HEK293 (cell line): ENCODE results near the gene BTBD10.

Source experiments
- CTCF ChIA-PET: fragments of 350-600 bp; formaldehyde crosslinking; extraction: SDS; loops from one replicate; lab custom pipeline; 2021; ENCODE audit warnings: antibody characterized with exemption; lab: Yijun Ruan, JAX
- POLR2A ChIA-PET: fragments of 300-600 bp; formaldehyde crosslinking; extraction: SDS; loops from one replicate; lab custom pipeline; 2020; ENCODE audit warnings: antibody characterized with exemption, inconsistent platforms; lab: Yijun Ruan, JAX
- H3K27ac ChIP-seq: fragments of 200-500 bp; sonication (Bioruptor generic); 2 replicates; pipeline ENCODE4 v1.5.1; 2014; ENCODE audit warnings: low read depth, low read length, control low read depth, inconsistent platforms; ENCODE audit errors: extremely low read depth
- H3K36me3 ChIP-seq, 2 experiments: fragments of 200-500 bp in 1 of 2; sonication (Bioruptor generic) in 1 of 2; 1 replicate in 1 of 2; 2 replicates in 1 of 2; pipeline ENCODE4 v1.5.1; 2014 to 2017; ENCODE audit warnings: inconsistent platforms in 2 of 2, low read length in 2 of 2; ENCODE audit not compliant: control insufficient read depth in 2 of 2, insufficient read depth in 1 of 2
- H3K4me1 ChIP-seq: fragments of 200-500 bp; sonication (Bioruptor generic); 2 replicates; pipeline ENCODE4 v1.5.1; 2014; ENCODE audit warnings: mild to moderate bottlenecking, low read length, inconsistent platforms; ENCODE audit not compliant: control insufficient read depth, insufficient read depth
- H3K4me3 ChIP-seq: 2 replicates; pipeline ENCODE4 v1.5.1; 2011; ENCODE audit warnings: low read depth, mild to moderate bottlenecking, control low read depth, low read length, moderate library complexity
- H3K9me3 ChIP-seq: fragments of 200-500 bp; sonication (Bioruptor generic); 2 replicates; pipeline ENCODE4 v1.5.1; 2014; ENCODE audit warnings: low read depth, low read length, inconsistent platforms; ENCODE audit not compliant: control insufficient read depth, insufficient read depth
- EGR2 ChIP-seq: fragments of 450-650 bp; formaldehyde crosslinking; IDR thresholded peaks from 2 replicates; pipeline ENCODE4 v1.5.1; 2016; ENCODE audit warnings: low read depth, missing biosample characterization, missing genetic modification characterization
- GLI4 ChIP-seq: fragments of 450-650 bp; formaldehyde crosslinking; IDR thresholded peaks from 2 replicates; pipeline ENCODE4 v1.5.1; 2016; ENCODE audit warnings: missing biosample characterization, missing genetic modification characterization
- GLIS2 ChIP-seq: fragments of 450-650 bp; formaldehyde crosslinking; IDR thresholded peaks from 2 replicates; pipeline ENCODE4 v1.5.1; 2016; ENCODE audit warnings: missing biosample characterization, missing genetic modification characterization
- ZBTB20 ChIP-seq: fragments of 450-650 bp; formaldehyde crosslinking; IDR thresholded peaks from 2 replicates; pipeline ENCODE4 v1.5.1; 2016; ENCODE audit warnings: missing biosample characterization, missing genetic modification characterization
- ZBTB7A ChIP-seq: fragments of 450-650 bp; formaldehyde crosslinking; IDR thresholded peaks from 2 replicates; pipeline ENCODE4 v1.5.1; 2016; ENCODE audit warnings: low read depth, missing biosample characterization, missing genetic modification characterization
- ZFHX2 ChIP-seq: fragments of 450-650 bp; formaldehyde crosslinking; conservative IDR thresholded peaks from 2 replicates; pipeline ENCODE4 v1.5.1; 2016; ENCODE audit warnings: missing biosample characterization, missing genetic modification characterization
- ZNF202 ChIP-seq: fragments of 450-650 bp; formaldehyde crosslinking; IDR thresholded peaks from 2 replicates; pipeline ENCODE4 v1.5.1; 2016; ENCODE audit warnings: missing biosample characterization, missing genetic modification characterization, borderline replicate concordance
- ZNF239 ChIP-seq: fragments of 450-650 bp; formaldehyde crosslinking; IDR thresholded peaks from 2 replicates; pipeline ENCODE4 v1.5.1; 2016; ENCODE audit warnings: missing biosample characterization, missing genetic modification characterization
- ZNF266 ChIP-seq: fragments of 450-650 bp; formaldehyde crosslinking; IDR thresholded peaks from 2 replicates; pipeline ENCODE4 v1.5.1; 2016; ENCODE audit warnings: missing biosample characterization, missing genetic modification characterization, low read depth
- ZNF529 ChIP-seq: fragments of 450-650 bp; formaldehyde crosslinking; IDR thresholded peaks from 2 replicates; pipeline ENCODE4 v1.5.1; 2017; ENCODE audit warnings: missing genetic modification characterization, missing biosample characterization; ENCODE audit not compliant: insufficient replicate concordance
- ZNF664 ChIP-seq: fragments of 450-650 bp; formaldehyde crosslinking; IDR thresholded peaks from 2 replicates; pipeline ENCODE4 v1.5.1; 2016; ENCODE audit warnings: missing biosample characterization, missing genetic modification characterization
- ZNF670 ChIP-seq: fragments of 450-650 bp; formaldehyde crosslinking; IDR thresholded peaks from 2 replicates; pipeline ENCODE4 v1.5.1; 2016; ENCODE audit warnings: missing biosample characterization, missing genetic modification characterization, low read depth
- ZNF768 ChIP-seq: fragments of 450-650 bp; formaldehyde crosslinking; IDR thresholded peaks from 2 replicates; pipeline ENCODE4 v1.5.1; 2018; ENCODE audit warnings: missing biosample characterization, mild to moderate bottlenecking, missing genetic modification characterization
- ZNF785 ChIP-seq: fragments of 450-650 bp; formaldehyde crosslinking; IDR thresholded peaks from 2 replicates; pipeline ENCODE4 v1.5.1; 2016; ENCODE audit warnings: missing biosample characterization, missing genetic modification characterization
- ZNF791 ChIP-seq: fragments of 450-650 bp; formaldehyde crosslinking; IDR thresholded peaks from 2 replicates; pipeline ENCODE4 v1.5.1; 2016; ENCODE audit warnings: missing biosample characterization, missing genetic modification characterization
- ZNF792 ChIP-seq: fragments of 450-650 bp; formaldehyde crosslinking; IDR thresholded peaks from 2 replicates; pipeline ENCODE4 v1.5.1; 2016; ENCODE audit warnings: missing biosample characterization, missing genetic modification characterization
- TF ChIP-seq, protein P1 (sequence below): fragments of 450-650 bp; formaldehyde crosslinking; IDR thresholded peaks from 2 replicates; pipeline ENCODE4 v1.5.1; 2016; ENCODE audit warnings: missing biosample characterization, missing genetic modification characterization, low read depth
- TF ChIP-seq, protein P2 (sequence below): fragments of 450-650 bp; formaldehyde crosslinking; IDR thresholded peaks from 2 replicates; pipeline ENCODE4 v1.5.1; 2016; ENCODE audit warnings: missing biosample characterization, missing genetic modification characterization
- TF ChIP-seq, protein P3 (sequence below): fragments of 450-650 bp; formaldehyde crosslinking; IDR thresholded peaks from 2 replicates; pipeline ENCODE4 v1.5.1; 2017; ENCODE audit warnings: missing biosample characterization, mild to moderate bottlenecking, missing genetic modification characterization, moderate library complexity
- TF ChIP-seq, protein P4 (sequence below): fragments of 450-650 bp; IDR thresholded peaks from 2 replicates; pipeline ENCODE4 v1.5.1; 2018; ENCODE audit warnings: missing biosample characterization, mild to moderate bottlenecking, missing genetic modification characterization
- TF ChIP-seq, protein P5 (sequence below): fragments of 450-650 bp; formaldehyde crosslinking; IDR thresholded peaks from 2 replicates; pipeline ENCODE4 v1.5.1; 2017; ENCODE audit warnings: missing biosample characterization, missing genetic modification characterization

The BTBD10 gene

DNA sequence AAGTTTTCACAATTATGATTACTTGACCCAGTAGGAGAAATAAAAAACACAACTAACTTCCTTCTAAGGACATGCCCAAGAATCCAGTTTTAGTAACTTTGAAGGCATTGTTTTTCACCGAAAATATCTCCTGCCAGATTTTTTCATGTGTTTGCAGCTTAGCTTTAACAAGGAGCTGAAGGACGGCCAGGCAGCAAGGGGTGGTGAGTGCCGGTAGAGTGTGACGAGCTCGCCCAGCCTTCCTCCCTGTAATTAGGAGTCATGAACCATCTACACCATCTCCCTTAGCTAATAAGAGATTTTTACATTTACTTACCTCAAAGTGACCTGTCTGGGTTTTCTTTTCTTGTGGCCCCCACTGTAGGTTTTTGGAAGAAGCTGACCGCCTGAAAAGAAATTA lies 113.4 kb downstream of the BTBD10 start (continued):
- TF ChIP-seq GLIS2 (no peak), ZNF785 (tag by site-specific recombination) (no peak), ZNF792 (tag by site-specific recombination) (no peak), ZNF202 (tag by site-specific recombination) (no peak), ZBTB20 (tag by site-specific recombination) (no peak), ZFHX2 (tag by site-specific recombination) (no peak), GLI4 (tag by site-specific recombination) (no peak), ZNF529 (tag by site-specific recombination) (no peak)
- TF ChIP-seq, protein P1, sequence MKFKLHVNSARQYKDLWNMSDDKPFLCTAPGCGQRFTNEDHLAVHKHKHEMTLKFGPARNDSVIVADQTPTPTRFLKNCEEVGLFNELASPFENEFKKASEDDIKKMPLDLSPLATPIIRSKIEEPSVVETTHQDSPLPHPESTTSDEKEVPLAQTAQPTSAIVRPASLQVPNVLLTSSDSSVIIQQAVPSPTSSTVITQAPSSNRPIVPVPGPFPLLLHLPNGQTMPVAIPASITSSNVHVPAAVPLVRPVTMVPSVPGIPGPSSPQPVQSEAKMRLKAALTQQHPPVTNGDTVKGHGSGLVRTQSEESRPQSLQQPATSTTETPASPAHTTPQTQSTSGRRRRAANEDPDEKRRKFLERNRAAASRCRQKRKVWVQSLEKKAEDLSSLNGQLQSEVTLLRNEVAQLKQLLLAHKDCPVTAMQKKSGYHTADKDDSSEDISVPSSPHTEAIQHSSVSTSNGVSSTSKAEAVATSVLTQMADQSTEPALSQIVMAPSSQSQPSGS (tag by site-specific recombination): no peak
- TF ChIP-seq, protein P2, sequence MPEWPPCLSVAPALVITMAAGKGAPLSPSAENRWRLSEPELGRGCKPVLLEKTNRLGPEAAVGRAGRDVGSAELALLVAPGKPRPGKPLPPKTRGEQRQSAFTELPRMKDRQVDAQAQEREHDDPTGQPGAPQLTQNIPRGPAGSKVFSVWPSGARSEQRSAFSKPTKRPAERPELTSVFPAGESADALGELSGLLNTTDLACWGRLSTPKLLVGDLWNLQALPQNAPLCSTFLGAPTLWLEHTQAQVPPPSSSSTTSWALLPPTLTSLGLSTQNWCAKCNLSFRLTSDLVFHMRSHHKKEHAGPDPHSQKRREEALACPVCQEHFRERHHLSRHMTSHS (tag by site-specific recombination): no peak
- TF ChIP-seq, all 188 proteins: peak for 0

DNA sequence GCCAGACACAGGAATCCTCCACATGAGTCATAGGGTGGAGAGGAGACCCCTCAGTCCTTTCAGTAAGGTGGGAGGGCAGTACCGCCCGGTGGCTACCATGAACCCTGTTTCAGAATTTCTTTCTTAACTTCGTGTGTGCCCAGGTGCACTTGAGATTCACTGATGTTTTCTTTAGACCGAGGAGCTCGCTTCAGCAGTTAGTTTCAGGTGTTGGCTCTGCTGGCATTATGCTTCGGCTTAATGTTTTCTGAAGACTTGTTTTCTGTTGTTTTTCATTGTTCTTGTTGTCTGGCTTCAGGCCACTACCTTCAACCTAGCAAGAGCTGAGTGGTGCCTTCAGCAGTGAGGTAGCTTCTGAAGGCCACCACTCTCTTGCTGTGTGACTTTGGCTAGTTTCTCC lies 114.0 kb downstream of the BTBD10 start:
- Histone ChIP-seq H3K36me3 (no peaks in the 10 kb centered on the region), H3K27ac (no peak overlapping the region), H3K9me3 (no peaks in the 10 kb centered on the region), H3K4me3 (no peak overlapping the region), H3K4me1 (no peaks in the 10 kb centered on the region)
- no peak for TF ChIP-seq ZNF670 (tag by site-specific recombination)
- no peak for TF ChIP-seq ZNF266 (tag by site-specific recombination)
- 0 out of 2 replicates have a peak, but pooled peaks have one; percentile 26 for TF ChIP-seq ZNF768 (tag by site-specific recombination)
- ChIA-PET POLR2A (no interaction called here), CTCF (interaction anchor here (0.6 to 3.7 kb wide), 4 partner anchors 11 to 139 kb away, joined by 3 to 27 read pairs (median 4); no protein-coding TSS in a partner anchor)

DNA sequence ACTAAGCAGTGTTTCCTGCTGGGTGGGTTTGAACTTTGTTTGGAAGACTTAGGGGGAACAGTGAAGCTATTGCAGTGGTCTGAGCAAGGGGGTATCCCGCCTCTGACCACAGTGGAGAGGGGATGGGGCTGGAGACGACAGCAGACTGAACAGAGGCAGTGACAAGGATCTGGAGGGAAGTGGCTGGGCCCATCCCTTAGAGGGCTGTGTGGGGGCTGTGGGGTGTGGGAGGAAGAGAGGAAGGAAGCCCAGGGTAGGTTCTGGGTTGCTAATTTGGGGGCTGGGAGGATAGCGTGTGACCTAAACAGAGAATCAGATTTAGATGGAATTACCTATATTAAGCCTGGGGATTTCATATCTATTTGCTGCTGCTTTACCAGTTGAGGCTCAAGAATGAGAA lies 114.7 kb downstream of the BTBD10 start:
- ChIA-PET CTCF (interaction anchor here (6.2 kb wide), 1 partner anchor 138 kb away, joined by 119 read pairs; no protein-coding TSS in a partner anchor), POLR2A (no interaction called here)
- H3K4me1 ChIP-seq: no peaks in the 10 kb centered on the region
- no peaks in the 10 kb centered on the region for H3K9me3 ChIP-seq
- H3K4me3 ChIP-seq: no peak overlapping the region
- TF ChIP-seq ZBTB7A (tag by site-specific recombination) (no peak), ZFHX2 (tag by site-specific recombination) (0 out of 2 replicates have a peak, but pooled peaks have one; percentile 41), EGR2 (0 out of 2 replicates have a peak, but pooled peaks have one; percentile 20)
- H3K36me3 ChIP-seq: no peaks in the 10 kb centered on the region
- H3K27ac ChIP-seq: no peak overlapping the region

DNA sequence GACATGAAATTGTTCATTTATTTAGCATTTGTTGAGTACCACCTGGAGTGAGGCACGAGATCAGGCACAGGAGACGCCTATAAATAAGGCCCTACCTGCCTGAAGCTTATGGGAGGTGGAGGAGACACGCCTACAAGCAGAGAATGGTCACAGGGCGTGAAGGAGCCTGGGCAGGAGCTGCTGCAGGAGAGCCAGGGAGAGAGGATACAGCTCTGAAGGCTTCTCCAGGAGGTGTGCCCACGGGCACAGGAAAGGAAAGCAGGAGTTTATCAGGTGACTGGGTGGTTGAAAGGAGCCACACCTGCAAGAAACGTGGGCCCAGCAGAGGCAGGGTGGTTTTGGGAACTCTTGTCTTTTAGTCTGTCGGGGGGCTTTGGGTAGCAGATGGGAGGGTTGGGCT lies 115.1 kb downstream of the BTBD10 start:
- Histone ChIP-seq H3K4me3 (no peak overlapping the region), H3K4me1 (no peaks in the 10 kb centered on the region), H3K9me3 (no peaks in the 10 kb centered on the region), H3K36me3 (no peaks in the 10 kb centered on the region), H3K27ac (no peak overlapping the region)
- ChIA-PET CTCF (interaction anchor here (0.6 to 6.2 kb wide), 3 partner anchors 16 to 138 kb away, joined by 3 to 119 read pairs (median 4); no protein-coding TSS in a partner anchor), POLR2A (no interaction called here)
- TF ChIP-seq, protein P3, sequence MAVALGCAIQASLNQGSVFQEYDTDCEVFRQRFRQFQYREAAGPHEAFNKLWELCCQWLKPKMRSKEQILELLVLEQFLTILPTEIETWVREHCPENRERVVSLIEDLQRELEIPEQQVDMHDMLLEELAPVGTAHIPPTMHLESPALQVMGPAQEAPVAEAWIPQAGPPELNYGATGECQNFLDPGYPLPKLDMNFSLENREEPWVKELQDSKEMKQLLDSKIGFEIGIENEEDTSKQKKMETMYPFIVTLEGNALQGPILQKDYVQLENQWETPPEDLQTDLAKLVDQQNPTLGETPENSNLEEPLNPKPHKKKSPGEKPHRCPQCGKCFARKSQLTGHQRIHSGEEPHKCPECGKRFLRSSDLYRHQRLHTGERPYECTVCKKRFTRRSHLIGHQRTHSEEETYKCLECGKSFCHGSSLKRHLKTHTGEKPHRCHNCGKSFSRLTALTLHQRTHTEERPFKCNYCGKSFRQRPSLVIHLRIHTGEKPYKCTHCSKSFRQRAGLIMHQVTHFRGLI (tag by site-specific recombination): no peak
- TF ChIP-seq, protein P4, sequence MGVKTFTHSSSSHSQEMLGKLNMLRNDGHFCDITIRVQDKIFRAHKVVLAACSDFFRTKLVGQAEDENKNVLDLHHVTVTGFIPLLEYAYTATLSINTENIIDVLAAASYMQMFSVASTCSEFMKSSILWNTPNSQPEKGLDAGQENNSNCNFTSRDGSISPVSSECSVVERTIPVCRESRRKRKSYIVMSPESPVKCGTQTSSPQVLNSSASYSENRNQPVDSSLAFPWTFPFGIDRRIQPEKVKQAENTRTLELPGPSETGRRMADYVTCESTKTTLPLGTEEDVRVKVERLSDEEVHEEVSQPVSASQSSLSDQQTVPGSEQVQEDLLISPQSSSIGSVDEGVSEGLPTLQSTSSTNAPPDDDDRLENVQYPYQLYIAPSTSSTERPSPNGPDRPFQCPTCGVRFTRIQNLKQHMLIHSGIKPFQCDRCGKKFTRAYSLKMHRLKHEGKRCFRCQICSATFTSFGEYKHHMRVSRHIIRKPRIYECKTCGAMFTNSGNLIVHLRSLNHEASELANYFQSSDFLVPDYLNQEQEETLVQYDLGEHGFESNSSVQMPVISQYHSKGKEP (tag by site-specific recombination): no peak
- TF ChIP-seq ZNF239 (no peak), ZNF791 (tag by site-specific recombination) (no peak), ZNF664 (tag by site-specific recombination) (no peak)
- TF ChIP-seq, protein P5, sequence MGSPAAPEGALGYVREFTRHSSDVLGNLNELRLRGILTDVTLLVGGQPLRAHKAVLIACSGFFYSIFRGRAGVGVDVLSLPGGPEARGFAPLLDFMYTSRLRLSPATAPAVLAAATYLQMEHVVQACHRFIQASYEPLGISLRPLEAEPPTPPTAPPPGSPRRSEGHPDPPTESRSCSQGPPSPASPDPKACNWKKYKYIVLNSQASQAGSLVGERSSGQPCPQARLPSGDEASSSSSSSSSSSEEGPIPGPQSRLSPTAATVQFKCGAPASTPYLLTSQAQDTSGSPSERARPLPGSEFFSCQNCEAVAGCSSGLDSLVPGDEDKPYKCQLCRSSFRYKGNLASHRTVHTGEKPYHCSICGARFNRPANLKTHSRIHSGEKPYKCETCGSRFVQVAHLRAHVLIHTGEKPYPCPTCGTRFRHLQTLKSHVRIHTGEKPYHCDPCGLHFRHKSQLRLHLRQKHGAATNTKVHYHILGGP: no peak
